HG02840 (cell line): Measurements from ENCODE around the gene RPS16.
A peak's percentile ranks its signal among the peaks of the same experiment; 100 is the strongest.

ENCODE experiments used
- ATAC-seq: cut with Tn5 transposase; IDR thresholded peaks from one replicate; pipeline ENCODE4 v1.9.1; 2021; ENCODE audit warnings: mild to moderate bottlenecking, moderate library complexity, moderate number of reproducible peaks; ENCODE audit not compliant: unreplicated experiment, low FRiP score

The RPS16 gene

DNA sequence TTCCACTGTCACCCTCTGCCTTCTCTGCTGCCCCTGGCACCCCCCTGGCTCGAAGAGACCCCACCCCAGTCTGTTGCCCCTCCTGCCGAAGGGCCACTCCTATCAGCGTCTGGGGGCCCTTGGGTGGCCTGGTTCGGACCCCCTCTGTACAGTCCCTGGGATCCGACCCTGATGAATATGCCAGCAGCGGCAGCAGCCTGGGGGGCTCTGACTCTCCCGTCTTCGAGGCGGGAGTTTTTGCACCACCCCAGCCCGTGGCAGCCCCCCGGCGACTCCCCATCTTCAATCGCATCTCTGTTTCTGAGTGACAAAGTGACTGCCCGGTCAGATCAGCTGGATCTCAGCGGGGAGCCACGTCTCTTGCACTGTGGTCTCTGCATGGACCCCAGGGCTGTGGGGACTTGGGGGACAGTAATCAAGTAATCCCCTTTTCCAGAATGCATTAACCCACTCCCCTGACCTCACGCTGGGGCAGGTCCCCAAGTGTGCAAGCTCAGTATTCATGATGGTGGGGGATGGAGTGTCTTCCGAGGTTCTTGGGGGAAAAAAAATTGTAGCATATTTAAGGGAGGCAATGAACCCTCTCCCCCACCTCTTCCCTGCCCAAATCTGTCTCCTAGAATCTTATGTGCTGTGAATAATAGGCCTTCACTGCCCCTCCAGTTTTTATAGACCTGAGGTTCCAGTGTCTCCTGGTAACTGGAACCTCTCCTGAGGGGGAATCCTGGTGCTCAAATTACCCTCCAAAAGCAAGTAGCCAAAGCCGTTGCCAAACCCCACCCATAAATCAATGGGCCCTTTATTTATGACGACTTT, 27.1 kb downstream of the RPS16 start:
- ATAC-seq = no peak

DNA sequence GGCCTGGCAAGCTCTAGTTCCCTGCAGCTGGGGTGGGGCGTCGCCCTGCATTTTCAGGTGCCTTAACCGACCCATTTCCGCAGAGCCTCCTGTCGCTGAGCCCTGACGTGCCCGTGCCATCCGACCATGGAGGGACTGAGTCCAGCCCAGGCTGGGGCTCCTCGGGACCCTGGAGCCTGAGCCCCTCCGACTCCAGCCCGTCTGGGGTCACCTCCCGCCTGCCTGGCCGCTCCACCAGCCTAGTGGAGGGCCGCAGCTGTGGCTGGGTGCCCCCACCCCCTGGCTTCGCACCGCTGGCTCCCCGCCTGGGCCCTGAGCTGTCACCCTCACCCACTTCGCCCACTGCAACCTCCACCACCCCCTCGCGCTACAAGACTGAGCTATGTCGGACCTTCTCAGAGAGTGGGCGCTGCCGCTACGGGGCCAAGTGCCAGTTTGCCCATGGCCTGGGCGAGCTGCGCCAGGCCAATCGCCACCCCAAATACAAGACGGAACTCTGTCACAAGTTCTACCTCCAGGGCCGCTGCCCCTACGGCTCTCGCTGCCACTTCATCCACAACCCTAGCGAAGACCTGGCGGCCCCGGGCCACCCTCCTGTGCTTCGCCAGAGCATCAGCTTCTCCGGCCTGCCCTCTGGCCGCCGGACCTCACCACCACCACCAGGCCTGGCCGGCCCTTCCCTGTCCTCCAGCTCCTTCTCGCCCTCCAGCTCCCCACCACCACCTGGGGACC, 27.9 kb downstream of the RPS16 start:
- no peak for ATAC-seq

DNA sequence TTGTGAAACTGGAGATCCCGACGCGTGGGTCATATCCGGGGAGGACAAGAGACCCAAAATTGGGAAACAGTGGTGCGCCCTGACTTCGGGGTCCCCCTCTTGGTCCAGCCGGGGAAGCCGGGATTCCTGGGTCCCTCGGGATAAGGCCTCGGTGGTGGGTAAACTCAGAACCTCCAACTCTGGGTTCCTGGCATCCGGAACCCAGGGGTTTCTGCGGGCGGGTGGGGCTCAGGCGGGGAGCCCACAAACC, 28.4 kb downstream of the RPS16 start:
- ATAC-seq = no peak

DNA sequence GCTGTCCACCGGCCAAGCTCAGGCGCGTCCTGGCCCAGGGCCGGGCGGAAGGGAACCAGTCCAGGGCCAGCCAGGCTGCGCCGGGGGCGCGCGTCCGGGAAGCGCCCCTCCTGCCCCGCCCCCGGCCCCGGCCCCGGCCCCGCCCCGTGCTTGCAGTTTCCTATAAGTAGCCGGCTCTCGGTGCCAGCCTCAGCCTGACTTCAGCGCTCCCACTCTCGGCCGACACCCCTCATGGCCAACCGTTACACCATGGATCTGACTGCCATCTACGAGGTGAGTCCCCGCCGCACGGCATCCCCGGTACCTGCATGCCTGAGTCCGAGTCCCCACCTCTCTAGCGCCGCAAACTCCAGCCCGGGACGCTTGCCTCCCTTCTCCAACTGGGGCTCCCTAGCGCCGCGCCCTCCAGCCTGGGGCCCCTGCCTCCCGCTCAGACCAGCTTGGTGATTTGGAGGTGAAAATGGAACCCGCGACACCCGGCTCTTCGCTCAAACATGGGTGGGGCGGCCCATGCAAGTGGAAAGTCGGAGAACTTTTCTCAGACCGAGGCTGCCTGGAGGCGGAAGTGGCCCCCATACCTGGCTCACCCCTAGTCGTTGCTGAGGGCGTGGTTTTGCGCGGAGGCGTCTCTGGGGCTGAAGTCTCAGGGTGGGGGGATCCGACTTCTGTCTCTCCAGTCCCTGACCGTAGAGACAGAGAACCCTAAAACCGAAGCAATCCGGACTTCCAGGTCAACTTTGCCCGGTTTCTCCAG, 28.9 kb downstream of the RPS16 start, which contains the start of gene ZFP36:
TSS of gene ZFP36 (plus strand) at position 192 of the 754 bp plus-strand sequence. CDS start at position 250, 58 bp downstream.
- ATAC-seq = peak; percentile 27

DNA sequence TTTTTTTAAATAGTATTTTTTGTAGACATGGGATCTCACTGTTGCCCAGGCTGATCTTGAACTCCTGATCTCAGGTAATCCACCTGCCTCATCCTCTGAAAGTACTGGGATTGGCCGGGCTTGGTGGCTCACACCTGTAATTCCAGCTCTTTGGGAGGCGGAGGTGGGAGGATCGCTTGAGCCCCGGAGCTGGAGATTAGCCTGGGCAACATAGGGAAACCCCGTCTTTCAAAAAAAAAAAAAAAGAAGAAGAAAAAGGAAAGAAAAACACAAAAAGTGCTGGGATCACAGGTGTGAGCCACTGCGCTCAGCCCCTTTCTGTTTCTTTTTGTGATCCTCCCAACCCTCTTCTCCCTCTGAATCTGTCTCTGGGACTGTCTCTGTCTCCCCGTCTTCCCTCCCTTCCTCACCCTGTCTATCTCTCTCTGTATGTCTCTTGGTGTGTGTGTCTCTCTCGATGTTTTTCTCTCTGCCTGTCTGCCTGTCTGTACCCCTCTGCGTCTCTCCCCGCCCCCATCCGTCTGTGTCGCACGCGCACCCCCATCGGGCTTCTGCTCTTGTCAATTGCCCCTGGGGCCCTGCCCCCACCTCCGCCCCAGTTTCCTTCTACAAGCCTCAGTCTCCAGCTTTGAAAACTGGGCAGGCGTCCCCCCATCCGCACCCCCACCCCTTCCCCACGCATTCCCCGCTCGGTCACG, 29.6 kb downstream of the RPS16 start:
- ATAC-seq = no peak

DNA sequence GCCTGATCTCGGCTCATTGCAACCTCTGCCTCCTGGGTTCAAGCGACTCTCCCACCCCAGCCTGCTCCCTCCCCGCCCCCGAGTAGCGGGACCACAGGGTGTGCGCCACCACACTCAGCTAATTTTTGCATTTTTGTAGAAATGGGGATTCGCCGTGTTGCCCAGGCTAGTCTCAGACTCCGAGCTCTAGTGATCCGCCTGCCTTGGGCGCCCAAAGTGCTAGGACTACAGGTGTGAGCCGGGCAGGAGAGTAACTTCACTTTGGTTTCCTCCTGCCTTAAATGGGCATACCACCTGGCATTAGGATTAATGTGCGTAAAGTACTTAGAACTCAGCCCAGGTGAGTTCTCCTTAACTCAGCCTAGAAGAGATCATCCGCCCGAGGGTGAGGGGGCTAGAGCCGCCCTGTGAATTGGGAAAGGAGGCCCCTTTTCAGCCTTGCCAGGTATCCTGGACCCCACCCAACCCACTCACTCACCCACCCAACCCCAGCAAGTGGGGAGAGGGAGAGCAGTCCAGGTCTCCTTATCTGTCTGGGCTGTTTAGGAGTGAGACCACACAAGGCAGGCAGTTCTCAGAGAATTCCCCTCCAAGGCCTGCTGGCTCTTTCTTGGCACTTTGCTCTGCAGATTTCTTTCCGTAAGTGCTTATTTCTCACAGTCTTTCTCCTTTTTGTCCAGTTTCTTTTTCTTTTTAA, 30.3 kb downstream of the RPS16 start:
- no peak for ATAC-seq

DNA sequence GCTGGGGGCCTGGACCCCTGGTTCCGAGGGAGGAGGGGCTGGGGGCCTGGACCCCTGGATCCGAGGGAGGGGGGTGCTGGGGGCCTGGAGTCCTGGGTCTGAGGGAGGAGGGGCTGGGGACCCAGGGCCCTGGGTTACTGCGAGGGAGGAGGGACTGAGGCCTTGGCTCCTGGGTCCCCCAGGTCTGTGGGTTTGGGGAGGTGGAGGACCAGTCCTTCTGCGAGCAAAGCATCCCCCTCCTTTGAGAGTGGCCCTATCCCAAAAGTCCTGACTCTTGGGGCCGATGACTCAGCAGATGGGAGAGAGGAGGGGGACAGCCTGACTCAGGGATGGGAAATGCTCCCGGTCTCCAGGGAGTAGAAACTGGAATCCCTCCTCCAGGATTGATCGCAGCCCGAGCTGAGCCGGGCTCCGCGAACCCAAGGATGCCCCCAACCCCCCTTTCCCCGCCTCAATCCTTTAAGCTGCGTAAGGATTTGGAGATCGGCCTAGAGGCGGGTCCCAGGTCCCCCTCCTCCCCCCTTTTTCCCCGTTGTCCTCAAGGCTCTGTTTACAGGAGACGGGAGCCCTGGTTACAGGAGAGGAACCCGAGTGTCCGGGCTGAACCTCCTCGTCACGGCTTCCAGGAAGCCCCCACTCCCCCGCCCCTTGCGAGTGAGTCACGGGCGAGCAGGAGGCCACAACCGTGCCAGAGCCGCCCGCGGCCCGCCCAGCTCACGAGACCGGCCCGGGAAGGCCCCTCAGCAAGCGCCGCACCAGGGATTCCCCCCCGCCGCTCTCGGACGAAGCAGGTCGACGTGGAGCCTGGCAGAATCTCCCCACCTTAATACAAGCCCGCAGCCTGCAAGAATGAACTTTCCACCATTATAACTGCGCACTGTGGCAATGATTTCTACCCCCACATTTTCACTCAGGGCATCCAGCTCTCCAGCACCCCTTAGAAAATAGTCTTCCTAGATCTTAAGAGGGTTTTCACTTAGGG, 32.1 kb downstream of the RPS16 start:
- no peak for ATAC-seq

DNA sequence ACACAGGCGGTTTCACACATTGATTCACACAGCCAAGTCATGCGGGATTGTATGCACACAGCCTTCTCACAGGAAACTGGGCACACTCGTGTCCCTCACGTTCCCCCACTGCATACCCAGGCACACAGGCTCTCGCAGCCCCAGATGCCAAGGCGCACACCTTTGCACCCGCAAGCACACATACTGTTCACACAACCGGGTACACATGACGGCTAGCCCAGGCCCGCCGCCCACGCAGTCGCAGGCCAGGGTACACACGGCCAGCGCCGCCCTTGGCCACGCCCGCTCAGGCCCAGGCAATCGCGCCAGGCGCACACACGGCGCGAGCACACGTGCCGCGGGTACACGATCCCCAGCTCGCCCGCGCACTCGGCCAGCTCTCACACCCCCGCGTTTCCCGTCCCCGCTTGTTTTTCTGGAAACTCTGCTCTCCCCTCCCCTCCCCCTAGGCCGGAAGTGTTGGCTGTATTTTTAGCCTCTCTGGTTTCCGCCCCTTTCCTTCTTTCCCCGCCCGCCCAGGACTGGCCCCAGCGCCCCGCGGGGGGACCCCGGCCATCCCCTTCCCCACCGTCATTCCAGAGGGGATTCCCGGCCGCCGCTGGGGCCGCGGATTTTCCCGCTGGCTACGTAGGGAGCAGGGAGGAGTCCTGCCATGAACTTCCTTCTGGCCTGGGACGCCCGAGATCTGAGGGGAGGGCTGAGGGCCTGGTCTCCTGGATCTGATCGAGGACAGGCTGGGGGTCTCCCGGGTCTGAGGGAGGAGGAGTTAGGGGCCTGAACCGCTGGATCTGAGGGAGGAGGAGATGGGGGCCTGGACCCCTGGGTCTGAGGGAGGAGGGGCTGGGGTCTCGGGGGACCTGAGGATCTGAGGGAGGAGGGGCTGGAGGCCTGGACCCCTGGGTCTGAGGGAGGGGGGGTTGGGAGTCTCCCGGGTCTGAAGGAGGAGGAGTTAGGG, 33.1 kb downstream of the RPS16 start:
- peak; percentile 32 for ATAC-seq

DNA sequence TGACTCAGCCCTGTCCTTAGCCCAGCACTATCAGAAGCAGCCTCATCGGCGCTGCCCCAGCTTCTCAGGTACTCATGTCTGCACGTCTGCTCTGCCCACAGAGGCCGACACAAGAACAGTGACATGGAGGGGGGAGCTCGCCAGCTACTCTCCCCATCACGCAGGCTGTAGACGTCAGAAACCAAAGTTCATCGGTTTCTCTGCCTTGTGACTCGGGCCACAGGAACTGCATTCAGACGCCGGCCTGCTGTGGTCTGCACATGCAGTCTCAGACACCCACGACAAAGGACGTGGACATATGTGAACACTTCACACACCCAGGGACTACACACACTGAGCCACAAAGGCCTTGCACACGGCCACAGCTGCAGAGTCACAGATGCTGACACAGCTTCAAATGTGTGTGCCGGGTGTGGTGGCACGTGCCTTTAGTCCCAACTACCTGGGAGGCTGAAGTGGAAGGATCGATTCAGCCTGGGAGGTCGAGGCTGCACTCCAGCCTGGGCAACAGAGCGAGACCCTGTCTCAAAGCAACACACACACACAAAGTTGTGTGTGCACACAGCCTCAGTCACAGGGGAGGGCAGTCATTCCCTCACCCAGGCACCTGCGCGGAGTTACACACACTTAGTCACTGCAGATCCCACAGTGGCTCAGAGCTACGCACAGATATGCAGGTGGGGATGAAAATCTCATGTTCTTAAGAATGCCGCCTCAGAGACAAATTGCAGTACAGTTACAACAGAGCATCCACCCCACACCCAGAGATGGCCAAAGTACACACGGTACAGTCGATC, 34.0 kb downstream of the RPS16 start:
- no peak for ATAC-seq

DNA sequence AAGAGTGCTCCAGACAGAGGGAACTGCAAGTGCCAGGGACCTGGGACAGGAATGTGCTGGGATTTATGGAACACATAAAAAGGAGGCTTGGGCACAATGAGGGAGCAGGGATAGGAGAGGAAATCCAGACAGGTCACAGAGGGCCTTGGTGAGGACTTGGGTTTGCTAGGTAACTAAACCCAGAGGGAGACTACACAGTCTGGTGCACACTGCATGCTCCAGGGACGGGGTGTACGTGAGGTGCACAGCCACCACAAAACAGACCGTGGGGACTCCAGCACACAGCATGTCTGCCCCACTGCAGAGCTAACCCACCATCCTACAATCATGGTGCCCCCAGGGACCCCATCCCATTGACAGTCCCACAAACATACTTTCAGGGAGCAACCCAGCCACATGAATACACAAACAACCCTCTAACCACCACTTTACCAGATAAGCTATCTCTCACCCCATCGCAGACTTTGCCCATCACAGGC, 34.6 kb downstream of the RPS16 start:
- ATAC-seq = no peak

DNA sequence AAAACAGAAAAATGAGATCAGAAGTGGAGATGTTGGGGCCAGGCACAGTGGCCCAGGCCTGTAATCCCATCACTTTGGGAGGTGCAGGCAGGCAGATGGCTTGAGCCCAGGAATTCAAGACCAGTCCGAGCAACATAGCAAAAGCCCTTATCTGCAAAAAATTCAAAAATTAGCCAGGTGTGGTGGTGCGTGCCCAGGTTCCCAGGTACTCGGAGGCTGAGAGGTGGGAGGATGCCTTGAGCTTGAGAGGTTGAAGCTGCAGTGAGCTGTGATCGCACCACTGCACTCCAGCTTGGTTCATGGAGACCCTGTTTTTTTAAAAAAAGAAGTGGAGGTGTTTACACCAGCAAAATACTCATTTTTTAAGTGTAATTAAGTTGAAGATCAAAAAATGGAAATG, 35.7 kb downstream of the RPS16 start:
- no peak for ATAC-seq

DNA sequence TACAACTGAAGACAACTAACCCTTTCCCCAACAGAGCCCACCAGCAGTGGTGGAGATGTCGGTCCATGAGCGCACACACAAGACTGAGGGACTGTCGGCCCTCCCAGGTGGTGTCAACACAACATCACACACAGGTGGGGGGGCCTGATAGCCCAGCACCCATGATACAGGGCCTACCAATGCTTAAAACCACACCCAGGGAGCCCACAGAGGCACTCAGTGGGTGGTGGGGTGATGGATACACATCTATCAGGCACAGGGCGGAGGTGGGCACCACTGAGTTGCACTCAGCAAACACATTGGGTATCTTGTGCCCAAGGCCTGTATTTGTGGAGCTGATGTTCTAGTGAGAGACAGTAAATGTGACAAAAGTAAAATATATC, 36.1 kb downstream of the RPS16 start:
- no peak for ATAC-seq

DNA sequence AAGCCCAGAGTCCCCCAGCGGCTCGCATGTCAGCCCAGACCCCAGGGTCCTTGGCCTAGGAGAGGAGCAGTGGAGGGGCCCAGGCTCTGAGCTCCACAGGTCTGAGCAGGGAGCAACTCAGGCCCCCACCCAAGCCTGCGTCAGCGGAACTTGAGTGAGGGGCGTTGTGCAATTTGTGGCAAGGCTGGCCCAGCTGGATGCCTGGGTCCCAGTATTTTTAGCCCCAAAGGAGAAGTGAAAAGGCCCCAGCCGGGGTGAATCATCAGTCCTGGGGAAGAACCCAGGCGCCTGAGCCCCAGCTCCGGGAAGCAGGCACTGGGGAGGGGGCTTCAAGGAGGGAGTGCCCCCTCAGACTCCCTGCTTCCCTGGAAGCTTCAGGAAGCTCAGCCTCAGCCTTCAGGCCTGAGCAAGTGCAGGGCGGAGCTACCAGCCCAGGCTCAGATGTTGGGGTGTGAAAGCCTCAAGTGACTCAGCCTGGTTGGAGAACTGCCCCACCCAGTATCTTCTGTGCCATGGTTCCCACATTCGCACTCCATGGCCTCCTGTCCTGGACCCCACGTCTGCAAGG, 37.4 kb downstream of the RPS16 start:
- no peak for ATAC-seq

DNA sequence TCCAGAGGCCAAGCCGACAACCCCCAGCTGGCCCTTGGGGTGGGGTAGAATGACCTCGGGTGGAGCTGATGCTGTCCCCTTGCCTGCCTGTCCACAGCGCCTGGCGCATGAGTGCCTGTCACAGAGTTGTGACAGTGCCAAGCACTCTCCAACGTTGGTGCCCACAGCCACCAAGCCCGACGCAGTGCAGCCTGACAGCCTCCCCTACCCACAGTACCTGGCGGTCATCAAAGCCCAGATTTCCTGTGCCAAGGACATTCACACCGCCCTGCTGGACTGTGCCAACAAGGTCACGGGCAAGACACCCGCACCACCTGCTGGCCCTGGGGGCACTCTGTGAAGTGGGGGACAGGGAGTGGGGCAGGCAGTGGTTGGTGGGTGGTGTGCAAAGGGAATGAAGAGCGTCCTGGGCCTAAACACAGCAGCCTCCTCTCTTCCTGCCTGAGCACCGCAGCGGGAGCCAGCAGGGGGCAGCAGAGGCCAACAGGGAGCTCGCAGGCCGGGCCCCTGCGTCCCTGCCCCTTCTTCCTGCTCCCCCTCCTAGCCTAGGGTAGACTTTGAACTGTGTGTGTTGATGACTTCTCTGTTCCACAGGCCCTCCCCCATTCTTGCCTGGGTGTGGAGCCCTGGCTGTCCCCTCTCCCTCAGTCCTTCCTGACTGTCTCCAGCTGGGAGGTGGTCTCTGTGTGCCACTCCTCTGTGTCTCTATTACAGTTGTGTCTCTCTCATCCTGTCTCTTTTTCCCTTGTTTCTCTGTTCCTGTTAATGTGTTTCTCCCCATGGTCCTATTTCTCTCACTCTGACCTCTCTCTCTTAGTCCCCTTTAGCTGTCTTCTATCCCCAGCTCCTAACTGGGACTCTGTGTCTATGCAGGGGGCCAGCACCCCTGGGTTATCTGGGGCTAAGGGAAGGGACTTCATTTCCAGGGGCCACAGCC, 38.1 kb downstream of the RPS16 start:
- ATAC-seq = no peak

DNA sequence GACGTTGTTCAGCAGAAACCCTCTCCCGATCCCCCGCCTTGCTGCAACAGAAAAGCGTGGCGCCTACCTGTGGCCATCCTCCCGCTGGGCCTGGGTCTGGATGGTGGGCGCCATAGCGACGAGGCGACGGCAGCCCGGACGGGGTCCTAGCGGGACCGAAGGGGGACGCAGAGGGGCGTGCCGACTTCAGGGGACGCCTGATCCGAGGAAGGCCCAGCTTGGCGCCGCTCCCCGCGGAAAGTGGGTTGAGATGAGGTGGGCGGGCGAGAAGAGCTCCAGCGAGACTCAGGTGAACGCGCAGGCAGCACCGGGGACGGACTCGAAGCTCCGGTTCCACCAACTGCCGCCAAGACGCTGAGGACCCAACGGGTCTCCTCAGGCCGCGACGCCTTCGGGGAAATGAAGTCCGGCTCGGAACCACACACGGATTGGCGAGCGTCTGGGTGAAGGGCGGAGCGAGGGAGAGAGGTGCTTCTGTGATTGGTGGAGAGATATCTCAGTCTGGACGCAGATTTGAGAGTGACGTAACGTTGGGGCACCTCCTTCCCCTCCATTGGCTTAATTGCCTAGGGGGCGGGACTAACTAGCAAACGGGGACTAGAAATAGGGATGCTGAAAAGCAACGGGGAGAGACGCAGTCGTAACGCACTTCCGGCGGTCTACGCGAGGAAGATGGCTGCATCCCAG, 44.9 kb downstream of the RPS16 start, which contains the start of the genes MED29 and PAF1:
TSS of gene MED29 (plus strand) at position 628 of the 687 bp plus-strand sequence. CDS start at position 673, 45 bp downstream.
TSS of gene PAF1 (minus strand) at position 356 of the 687 bp plus-strand sequence. CDS start at position 114, 242 bp downstream.
- peak; percentile 88 for ATAC-seq
